GM21723 (cell line): ENCODE data around the gene FBXO21.
"Not testable (repeated sequence)": the region's sequence is repeated elsewhere in the genome, so short reads cannot be mapped to it uniquely, and the experiment has no call there.

Experiments used
- ATAC-seq: cut with Tn5 transposase; IDR thresholded peaks from one replicate; pipeline ENCODE4 v1.9.1; 2021; ENCODE audit warnings: mild to moderate bottlenecking, moderate library complexity; ENCODE audit not compliant: unreplicated experiment

FBXO21 gene

GRCh38 chr12:117111821-117112595, 78.3 kb downstream of the FBXO21 start:
- no peak for ATAC-seq

- ATAC-seq, result no peak
These were observed 78.9 kb downstream of the FBXO21 start for GRCh38 chr12:117111386-117111785.

GRCh38 chr12:117109943-117110635, 80.2 kb downstream of the FBXO21 start:
- ATAC-seq, result no peak

GRCh38 chr12:117105902-117106301, 84.4 kb downstream of the FBXO21 start:
- no peak for ATAC-seq

GRCh38 chr12:117104003-117104402, 86.3 kb downstream of the FBXO21 start:
- ATAC-seq, result not testable (repeated sequence)

- no peak for ATAC-seq
These were observed 87.5 kb downstream of the FBXO21 start for GRCh38 chr12:117102800-117103181.

GRCh38 chr12:117101953-117102799, 88.1 kb downstream of the FBXO21 start:
- no peak for ATAC-seq

- ATAC-seq, result no peak
These were observed 89.2 kb downstream of the FBXO21 start for GRCh38 chr12:117100851-117101673.

GRCh38 chr12:117100251-117100650, 90.0 kb downstream of the FBXO21 start:
- no peak for ATAC-seq

GRCh38 chr12:117098361-117099217, 91.7 kb downstream of the FBXO21 start:
- ATAC-seq, result peak; percentile 49

GRCh38 chr12:117098024-117098360, 92.3 kb downstream of the FBXO21 start:
- ATAC-seq, result no peak

- no peak for ATAC-seq
These were observed 93.1 kb downstream of the FBXO21 start for GRCh38 chr12:117097159-117097558.

GRCh38 chr12:117096501-117097042, 93.7 kb downstream of the FBXO21 start:
- no peak for ATAC-seq

- ATAC-seq, result not testable (repeated sequence)
These were observed 95.1 kb downstream of the FBXO21 start for GRCh38 chr12:117095191-117095590.

- ATAC-seq, result no peak
These were observed 96.2 kb downstream of the FBXO21 start for GRCh38 chr12:117093918-117094630.

- ATAC-seq, result no peak
These were observed 96.8 kb downstream of the FBXO21 start for GRCh38 chr12:117093431-117093830.

- ATAC-seq, result no peak
These were observed 97.4 kb downstream of the FBXO21 start for GRCh38 chr12:117092886-117093285.

GRCh38 chr12:117092511-117092780, 97.8 kb downstream of the FBXO21 start:
- ATAC-seq, result no peak
